SK-N-SH (cell line): Measurements from ENCODE around the gene FREY1. TPM values are rescaled to one million over a fixed set of nuclear protein-coding genes. Genes with fewer than 3 reads are reported as not detected.
"Not testable (repeated sequence)": the region's sequence is repeated elsewhere in the genome, so short reads cannot be mapped to it uniquely, and the experiment has no call there.

ENCODE experiments used
- CTCF ChIA-PET: fragments of 300-600, 350-600 bp; formaldehyde crosslinking; extraction: SDS; loops from one replicate; lab custom pipeline; 2021; lab: Yijun Ruan, JAX
- POLR2A ChIA-PET: fragments of 350-600 bp; sonication (Branson Sonifier 250); formaldehyde crosslinking; extraction: SDS; loops from one replicate; lab custom pipeline; 2020; ENCODE audit warnings: antibody characterized with exemption, inconsistent platforms; lab: Yijun Ruan, JAX
- DNase-seq: peaks from one replicate; pipeline ENCODE4 v3.0.0; 2012
- H2AFZ ChIP-seq: fragments of 200-600 bp; sonication (generic); 2 replicates; pipeline ENCODE4 v1.8.1; 2016; ENCODE audit warnings: antibody characterized with exemption, mild to moderate bottlenecking, low read depth
- H3F3A ChIP-seq: fragments of 200-600 bp; sonication (generic); replicated peaks from 2 replicates; pipeline ENCODE3; 2016; ENCODE audit warnings: antibody characterized with exemption, mild to moderate bottlenecking; ENCODE audit not compliant: insufficient read depth
- H3K27ac ChIP-seq, 2 experiments: fragments of 200-500 bp in 1 of 2; fragments of 200-600 bp in 1 of 2; sonication (Bioruptor generic) in 1 of 2; sonication (generic), shearing (Covaris generic) in 1 of 2; 2 replicates each; pipeline versions ENCODE4 v1.5.1 to v1.6.1; 2014 to 2016; ENCODE audit warnings: low read depth in 2 of 2, inconsistent platforms in 1 of 2, low read length in 1 of 2, mild to moderate bottlenecking in 1 of 2, mixed read lengths in 1 of 2
- H3K27me3 ChIP-seq: fragments of 200-600 bp; sonication (generic), shearing (Covaris generic); 2 replicates; pipeline ENCODE4 v1.6.1; 2016; ENCODE audit warnings: mixed run types; ENCODE audit not compliant: insufficient read depth
- H3K36me3 ChIP-seq, 2 experiments: fragments of 200-500 bp in 1 of 2; fragments of 200-600 bp in 1 of 2; sonication (Bioruptor generic) in 1 of 2; sonication (generic) in 1 of 2; replicated peaks in 1 of 2; 2 replicates each; pipeline versions ENCODE3 to v1.5.1; 2014 to 2016; ENCODE audit warnings: low read length in 1 of 2, mild to moderate bottlenecking in 1 of 2; ENCODE audit not compliant: insufficient read depth in 2 of 2, control insufficient read depth in 1 of 2
- H3K4me1 ChIP-seq, 2 experiments: fragments of 200-500 bp in 1 of 2; fragments of 200-600 bp in 1 of 2; sonication (Bioruptor generic) in 1 of 2; sonication (generic), shearing (Covaris generic) in 1 of 2; 2 replicates each; pipeline versions ENCODE4 v1.5.1 to v1.6.1; 2014 to 2016; ENCODE audit warnings: low read depth in 1 of 2, low read length in 1 of 2, mixed run types in 1 of 2; ENCODE audit not compliant: insufficient read depth in 2 of 2, control insufficient read depth in 1 of 2
- H3K4me2 ChIP-seq: fragments of 200-600 bp; sonication (generic), shearing (Covaris generic); 2 replicates; pipeline ENCODE4 v1.6.1; 2017; ENCODE audit warnings: mixed run types
- H3K4me3 ChIP-seq, 2 experiments: fragments of 200-500 bp in 1 of 2; fragments of 200-600 bp in 1 of 2; sonication (Bioruptor generic) in 1 of 2; sonication (generic), shearing (Covaris generic) in 1 of 2; 2 replicates each; pipeline versions ENCODE4 v1.5.1 to v1.8.1; 2014 to 2016; ENCODE audit warnings: low read depth in 2 of 2, inconsistent platforms in 1 of 2, low read length in 1 of 2, mild to moderate bottlenecking in 1 of 2, mixed read lengths in 1 of 2, moderate library complexity in 1 of 2
- H3K79me2 ChIP-seq: fragments of 200-600 bp; sonication (generic); 2 replicates; pipeline ENCODE4 v1.8.1; 2017; ENCODE audit warnings: mild to moderate bottlenecking; ENCODE audit not compliant: insufficient read depth
- H3K9ac ChIP-seq: fragments of 200-600 bp; sonication (generic); 2 replicates; pipeline ENCODE4 v1.6.1; 2017; ENCODE audit warnings: mixed run types
- H3K9me2 ChIP-seq: fragments of 200-600 bp; sonication (generic); 2 replicates; pipeline ENCODE4 v1.6.1; 2017; ENCODE audit warnings: mixed run types
- H3K9me3 ChIP-seq: fragments of 200-600 bp; sonication (generic); 2 replicates; pipeline ENCODE4 v1.6.1; 2017; ENCODE audit warnings: mixed run types, mild to moderate bottlenecking, moderate library complexity
- H4K20me1 ChIP-seq: fragments of 200-600 bp; sonication (generic); 2 replicates; pipeline ENCODE4 v1.6.1; 2017; ENCODE audit warnings: mild to moderate bottlenecking, mixed run types; ENCODE audit not compliant: insufficient read depth
- ELF1 ChIP-seq: IDR thresholded peaks from 2 replicates; pipeline ENCODE4 v1.4.0; 2012
- GABPA ChIP-seq: IDR thresholded peaks from 2 replicates; pipeline ENCODE4 v1.4.0; 2012; ENCODE audit warnings: low read depth, mild to moderate bottlenecking
- RFX5 ChIP-seq: IDR thresholded peaks from 2 replicates; pipeline ENCODE4 v1.6.1; 2012; ENCODE audit warnings: mild to moderate bottlenecking, improper control_type of control experiment, low read length
- RXRA ChIP-seq: IDR thresholded peaks from 2 replicates; pipeline ENCODE4 v1.4.0; 2012; ENCODE audit warnings: low read depth, mild to moderate bottlenecking, borderline replicate concordance
- SIN3A ChIP-seq: IDR thresholded peaks from 2 replicates; pipeline ENCODE4 v1.6.1; 2012; ENCODE audit warnings: low read depth, mild to moderate bottlenecking, low read length, moderate library complexity, borderline replicate concordance
- USF1 ChIP-seq: IDR thresholded peaks from 2 replicates; pipeline ENCODE4 v1.4.0; 2012; ENCODE audit warnings: low read depth, borderline replicate concordance
- USF2 ChIP-seq: fragments of 150-350 bp; IDR thresholded peaks from 2 replicates; pipeline ENCODE4 v1.6.1; 2017; ENCODE audit warnings: antibody characterized with exemption, low read length, low read depth, borderline replicate concordance
- WGBS: methylation state at CpG from one replicate; pipeline ENCODE4 v1.1.6; 2017; ENCODE audit warnings: low lambda C conversion rate; 5-methylcytosine and 5-hydroxymethylcytosine counted together
- polyA plus RNA-seq, 3 experiments: library from polyadenylated mRNA; depleted of rRNA; stranded (reverse); fragments of >200 nt; gene quantifications; 2 replicates each; pipeline ENCODE4 v1.2.3, GENCODE V29; 2012
- TF ChIP-seq, protein P1 (sequence below): fragments of 200-600 bp; sonication (generic); IDR thresholded peaks from 2 replicates; pipeline ENCODE4 v1.6.1; 2017; ENCODE audit warnings: antibody characterized with exemption, mild to moderate bottlenecking, moderate library complexity
- TF ChIP-seq, protein P2 (sequence below): fragments of 150-350 bp; IDR thresholded peaks from 2 replicates; pipeline ENCODE4 v1.6.1; 2016; ENCODE audit warnings: mild to moderate bottlenecking, low read depth, low read length

Gene FREY1
- polyA plus RNA-seq, 1 of the 3 experiments (the other 2 are of a cell fraction), result 0.30 TPM

DNA sequence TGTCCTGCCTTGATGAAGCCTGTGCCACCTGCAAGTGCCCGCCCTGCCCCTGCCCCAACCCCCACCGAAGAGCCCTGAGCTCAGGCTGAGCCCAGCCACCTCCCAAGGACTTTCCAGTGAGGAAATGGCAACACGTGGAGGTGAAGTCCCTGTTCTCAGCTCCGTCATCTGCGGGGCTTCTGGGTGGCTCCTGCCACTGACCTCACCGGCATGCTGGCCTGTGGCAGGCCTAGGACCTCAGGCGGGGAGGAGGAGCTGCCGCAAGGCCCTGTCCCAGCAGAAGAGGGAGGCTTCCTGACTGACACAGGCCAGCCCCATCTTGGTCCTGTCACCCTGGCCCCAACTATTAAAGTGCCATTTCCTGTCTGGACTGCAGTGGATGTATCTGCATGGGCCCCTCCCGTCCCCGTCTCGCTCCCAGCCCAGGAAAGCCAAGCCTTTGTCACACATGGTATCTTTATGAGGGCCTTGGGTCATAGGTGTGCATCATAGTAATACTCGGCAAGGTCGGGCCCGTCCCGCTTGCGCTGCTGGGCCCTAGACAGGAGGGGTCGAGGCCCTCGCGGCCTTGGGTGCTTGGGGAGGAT is 882 bp downstream of the FREY1 start:
- ChIA-PET POLR2A (no interaction called here), CTCF (interaction anchor here (0.7 kb wide), 1 partner anchor 19 kb away, joined by 3 read pairs; no protein-coding TSS in a partner anchor)
- no peaks in the 10 kb centered on the region for H3K27me3 ChIP-seq
- peaks cover 5% of the 10 kb centered on the region; the same call in 1 of the 2 replicates for H4K20me1 ChIP-seq
- H3K79me2 ChIP-seq, result no peaks in the 10 kb centered on the region
- H3F3A ChIP-seq, result no peaks in the 10 kb centered on the region
- 95% methylated on average over 8 of the region's 19 CpGs for WGBS
- no peaks in the 10 kb centered on the region for H3K9me2 ChIP-seq
- H3K4me1 ChIP-seq, result peaks cover 0 to 15% of the 10 kb centered on the region in 2 experiments; a peak in 1 of 4 replicates
- no peak overlapping the region for H3K4me3 ChIP-seq
- no peaks in the 10 kb centered on the region for H3K9me3 ChIP-seq
- H3K36me3 ChIP-seq, result peaks cover 0 to 36% of the 10 kb centered on the region in 2 experiments
- no peak overlapping the region for H3K4me2 ChIP-seq
- no peak overlapping the region for H3K27ac ChIP-seq
- no peak overlapping the region for H2AFZ ChIP-seq
- DNase-seq, result no peak
- TF ChIP-seq USF1, result no peak
- TF ChIP-seq, protein P1, sequence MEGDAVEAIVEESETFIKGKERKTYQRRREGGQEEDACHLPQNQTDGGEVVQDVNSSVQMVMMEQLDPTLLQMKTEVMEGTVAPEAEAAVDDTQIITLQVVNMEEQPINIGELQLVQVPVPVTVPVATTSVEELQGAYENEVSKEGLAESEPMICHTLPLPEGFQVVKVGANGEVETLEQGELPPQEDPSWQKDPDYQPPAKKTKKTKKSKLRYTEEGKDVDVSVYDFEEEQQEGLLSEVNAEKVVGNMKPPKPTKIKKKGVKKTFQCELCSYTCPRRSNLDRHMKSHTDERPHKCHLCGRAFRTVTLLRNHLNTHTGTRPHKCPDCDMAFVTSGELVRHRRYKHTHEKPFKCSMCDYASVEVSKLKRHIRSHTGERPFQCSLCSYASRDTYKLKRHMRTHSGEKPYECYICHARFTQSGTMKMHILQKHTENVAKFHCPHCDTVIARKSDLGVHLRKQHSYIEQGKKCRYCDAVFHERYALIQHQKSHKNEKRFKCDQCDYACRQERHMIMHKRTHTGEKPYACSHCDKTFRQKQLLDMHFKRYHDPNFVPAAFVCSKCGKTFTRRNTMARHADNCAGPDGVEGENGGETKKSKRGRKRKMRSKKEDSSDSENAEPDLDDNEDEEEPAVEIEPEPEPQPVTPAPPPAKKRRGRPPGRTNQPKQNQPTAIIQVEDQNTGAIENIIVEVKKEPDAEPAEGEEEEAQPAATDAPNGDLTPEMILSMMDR, result no peak
- H3K9ac ChIP-seq, result no peak overlapping the region

DNA sequence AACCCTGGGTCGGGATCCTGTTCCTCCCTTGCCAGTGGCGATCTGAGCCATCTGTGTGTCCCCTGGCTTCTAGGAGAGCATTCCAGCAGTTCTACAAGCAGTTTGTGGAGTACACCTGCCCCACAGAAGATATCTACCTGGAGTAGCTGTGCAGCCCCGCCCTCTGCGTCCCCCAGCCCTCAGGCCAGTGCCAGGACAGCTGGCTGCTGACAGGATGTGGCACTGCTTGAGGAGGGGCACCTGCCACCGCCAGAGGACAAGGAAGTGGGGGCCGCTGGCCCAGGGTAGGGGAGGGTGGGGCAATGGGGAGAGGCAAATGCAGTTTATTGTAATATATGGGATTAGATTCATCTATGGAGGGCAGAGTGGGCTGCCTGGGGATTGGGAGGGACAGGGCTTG is 1.5 kb downstream of the FREY1 start:
- CTCF ChIA-PET, result interaction anchor here (0.7 kb wide), 1 partner anchor 19 kb away, joined by 3 read pairs; no protein-coding TSS in a partner anchor
- 94% methylated on average over 4 of the region's 6 CpGs for WGBS
- H4K20me1 ChIP-seq, POLR2A ChIA-PET, H2AFZ ChIP-seq, H3K9me3 ChIP-seq, H3F3A ChIP-seq, H3K9ac ChIP-seq, DNase-seq, H3K4me2 ChIP-seq, H3K27me3 ChIP-seq, H3K4me3 ChIP-seq, H3K27ac ChIP-seq, H3K79me2 ChIP-seq, H3K9me2 ChIP-seq: not testable (repeated sequence)
- H3K4me1 ChIP-seq, result peaks cover 5 to 21% of the 10 kb centered on the region in 2 experiments; a peak in 2 of 4 replicates
- peaks cover 0 to 34% of the 10 kb centered on the region in 2 experiments for H3K36me3 ChIP-seq

DNA sequence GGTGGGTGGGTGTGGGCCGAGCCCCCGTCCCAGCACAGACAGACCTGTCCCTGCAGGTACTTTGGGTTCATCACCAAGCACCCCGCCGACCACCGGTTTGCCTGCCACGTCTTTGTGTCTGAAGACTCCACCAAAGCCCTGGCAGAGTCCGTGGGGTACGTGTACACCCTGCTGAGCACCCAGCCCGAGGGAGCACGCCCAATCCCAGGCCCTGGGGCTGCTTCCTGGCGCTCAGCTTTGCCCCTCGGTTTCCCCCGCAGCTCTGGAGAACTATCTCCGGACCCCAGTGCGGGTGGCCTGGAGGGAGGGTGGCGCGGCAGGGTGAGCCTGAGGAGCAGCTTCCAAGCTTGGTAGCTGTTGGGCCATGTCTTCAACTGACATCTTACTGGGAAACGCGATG is 2.0 kb downstream of the FREY1 start:
- H3K4me3 ChIP-seq, result no peak overlapping the region
- no peaks in the 10 kb centered on the region for H3K27me3 ChIP-seq
- POLR2A ChIA-PET, result no interaction called here
- 94% methylated on average over 17 of the region's 19 CpGs for WGBS
- H3K9ac ChIP-seq, result no peak overlapping the region
- H2AFZ ChIP-seq, result no peak overlapping the region
- no peaks in the 10 kb centered on the region for H3K9me3 ChIP-seq
- TF ChIP-seq USF2 (no peak), GABPA (no peak), RFX5 (no peak), ELF1 (no peak), RXRA (no peak), SIN3A (no peak)
- TF ChIP-seq, protein P1, result no peak
- TF ChIP-seq, protein P2, sequence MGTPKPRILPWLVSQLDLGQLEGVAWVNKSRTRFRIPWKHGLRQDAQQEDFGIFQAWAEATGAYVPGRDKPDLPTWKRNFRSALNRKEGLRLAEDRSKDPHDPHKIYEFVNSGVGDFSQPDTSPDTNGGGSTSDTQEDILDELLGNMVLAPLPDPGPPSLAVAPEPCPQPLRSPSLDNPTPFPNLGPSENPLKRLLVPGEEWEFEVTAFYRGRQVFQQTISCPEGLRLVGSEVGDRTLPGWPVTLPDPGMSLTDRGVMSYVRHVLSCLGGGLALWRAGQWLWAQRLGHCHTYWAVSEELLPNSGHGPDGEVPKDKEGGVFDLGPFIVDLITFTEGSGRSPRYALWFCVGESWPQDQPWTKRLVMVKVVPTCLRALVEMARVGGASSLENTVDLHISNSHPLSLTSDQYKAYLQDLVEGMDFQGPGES, result no peak
- TF ChIP-seq, all 33 proteins: peak for 0
- Histone ChIP-seq H3K79me2 (no peaks in the 10 kb centered on the region), H3K4me2 (no peak overlapping the region), H3K27ac (no peak overlapping the region), H4K20me1 (peaks cover 9% of the 10 kb centered on the region; the same call in 1 of the 2 replicates), H3K4me1 (peaks cover 5 to 22% of the 10 kb centered on the region in 2 experiments; a peak in 2 of 4 replicates), H3K36me3 (peaks cover 0 to 31% of the 10 kb centered on the region in 2 experiments), H3K9me2 (no peaks in the 10 kb centered on the region), H3F3A (no peaks in the 10 kb centered on the region)
- DNase-seq, result no peak
- CTCF ChIA-PET, result no interaction called here
